Endodermal cell (in vitro differentiated cells): ENCODE results near the gene SHKBP1. TPM values are rescaled to one million over a fixed set of nuclear protein-coding genes. Genes with fewer than 3 reads are reported as not detected.

Experiments
- DNase-seq: peaks from one replicate; pipeline ENCODE4 v3.0.0-alpha.2; 2017
- H3K27ac ChIP-seq: 2 replicates; pipeline ENCODE4 v1.5.1; 2013; ENCODE audit warnings: mild to moderate bottlenecking, low read depth, low read length, moderate library complexity
- H3K27me3 ChIP-seq: 2 replicates; pipeline ENCODE4 v1.6.1; 2013; ENCODE audit warnings: mild to moderate bottlenecking, low read length, moderate library complexity; ENCODE audit not compliant: insufficient read depth, control insufficient read depth, poor library complexity, severe bottlenecking
- H3K36me3 ChIP-seq: 2 replicates; pipeline ENCODE4 v1.7.0; 2013; ENCODE audit warnings: mild to moderate bottlenecking, low read length, moderate library complexity; ENCODE audit not compliant: control insufficient read depth, insufficient read depth
- H3K4me1 ChIP-seq: one replicate; pipeline ENCODE4 v1.7.0; 2013; ENCODE audit warnings: low read length; ENCODE audit not compliant: control insufficient read depth, insufficient read depth
- H3K4me3 ChIP-seq: 2 replicates; pipeline ENCODE4 v1.5.1; 2013; ENCODE audit warnings: mild to moderate bottlenecking, low read length, moderate library complexity
- H3K9ac ChIP-seq: 2 replicates; pipeline ENCODE4 v1.6.1; 2013; ENCODE audit warnings: mild to moderate bottlenecking, low read length, moderate library complexity; ENCODE audit not compliant: poor library complexity, severe bottlenecking; ENCODE audit errors: extremely low read depth
- H3K9me3 ChIP-seq: 2 replicates; pipeline ENCODE4 v1.6.1; 2013; ENCODE audit warnings: mild to moderate bottlenecking, low read length, moderate library complexity; ENCODE audit not compliant: control insufficient read depth
- H3K27ac Mint-ChIP-seq: 2 replicates; pipeline ENCODE4 v1.8.0; 2020; ENCODE audit warnings: mixed read lengths
- H3K27me3 Mint-ChIP-seq: 2 replicates; pipeline ENCODE4 v1.8.0; 2021; ENCODE audit warnings: mild to moderate bottlenecking, mixed read lengths; ENCODE audit not compliant: insufficient read depth
- H3K36me3 Mint-ChIP-seq: 2 replicates; pipeline ENCODE4 v1.8.0; 2020; ENCODE audit warnings: low read depth, mixed read lengths
- H3K4me1 Mint-ChIP-seq: 2 replicates; pipeline ENCODE4 v1.8.0; 2020; ENCODE audit warnings: mixed read lengths
- H3K4me3 Mint-ChIP-seq: 2 replicates; pipeline ENCODE4 v1.8.0; 2020; ENCODE audit warnings: mild to moderate bottlenecking, moderate library complexity, mixed read lengths
- H3K9me3 Mint-ChIP-seq: 2 replicates; pipeline ENCODE4 v1.8.0; 2020; ENCODE audit warnings: mild to moderate bottlenecking, mixed read lengths
- WGBS, 2 experiments: methylation state at CpG; one replicate each; pipeline versions ENCODE4 v1.1.5 to v1.1.7; 2013; ENCODE audit warnings: missing lambda C conversion rate in 2 of 2, mixed read lengths in 1 of 2; ENCODE audit not compliant: insufficient coverage in 1 of 2, insufficient read length in 1 of 2; 5-methylcytosine and 5-hydroxymethylcytosine counted together
- total RNA-seq, 2 donors: library from RNA; stranded (reverse); fragmentation: NEBNext Ultra II Directional in 1 of 2; extraction: Animal tissue kit (Norgen Biotek cat#: 25700) in 1 of 2; gene quantifications; 2 replicates in 1 of 2; 3 replicates in 1 of 2; pipeline ENCODE4 v1.2.1, GENCODE V29; 2021
- TF ChIP-seq, protein P1 (sequence below): fragments of 200-600 bp; sonication (generic); conservative IDR thresholded peaks from 2 replicates; pipeline ENCODE4 v1.5.0; 2021; ENCODE audit warnings: antibody characterized with exemption, mild to moderate bottlenecking

Gene SHKBP1
- total RNA-seq, 2 donors from 2014 or later, result 110 TPM

DNA sequence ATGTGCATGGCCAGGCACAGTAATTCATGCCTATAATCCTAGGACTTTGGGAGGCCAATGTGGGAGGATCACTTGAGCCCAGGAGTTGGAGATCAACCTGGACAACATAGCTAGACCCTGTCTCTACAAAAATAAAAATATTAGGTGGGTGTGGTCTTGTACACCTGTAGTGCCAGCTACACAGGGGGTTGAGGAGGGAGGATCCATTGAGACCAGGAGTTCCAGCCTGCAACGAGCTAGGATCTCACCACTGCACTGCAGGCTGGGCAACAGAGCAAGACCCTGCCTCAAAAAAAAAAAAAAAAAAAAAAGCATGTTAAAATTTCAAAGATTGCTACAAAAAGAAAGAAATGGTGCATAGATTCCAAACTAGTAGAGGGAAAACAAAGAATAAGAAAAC lies 61.7 kb downstream of the SHKBP1 start:
- DNase-seq, result no peak
- Mint-ChIP-seq H3K36me3 (no peaks in the 10 kb centered on the region), H3K4me3 (no peak overlapping the region), H3K27me3 (peaks cover 20% of the 10 kb centered on the region), H3K27ac (no peak overlapping the region), H3K4me1 (peaks cover 13% of the 10 kb centered on the region), H3K9me3 (no peaks in the 10 kb centered on the region)
- H3K36me3 ChIP-seq, result no peaks in the 10 kb centered on the region
- 100% methylated on average over 1 of the region's 1 CpG; no CpG with 5 or more reads in 1 of the 2 experiments for WGBS, 2 experiments
- no peaks in the 10 kb centered on the region for H3K9me3 ChIP-seq
- TF ChIP-seq, protein P1, sequence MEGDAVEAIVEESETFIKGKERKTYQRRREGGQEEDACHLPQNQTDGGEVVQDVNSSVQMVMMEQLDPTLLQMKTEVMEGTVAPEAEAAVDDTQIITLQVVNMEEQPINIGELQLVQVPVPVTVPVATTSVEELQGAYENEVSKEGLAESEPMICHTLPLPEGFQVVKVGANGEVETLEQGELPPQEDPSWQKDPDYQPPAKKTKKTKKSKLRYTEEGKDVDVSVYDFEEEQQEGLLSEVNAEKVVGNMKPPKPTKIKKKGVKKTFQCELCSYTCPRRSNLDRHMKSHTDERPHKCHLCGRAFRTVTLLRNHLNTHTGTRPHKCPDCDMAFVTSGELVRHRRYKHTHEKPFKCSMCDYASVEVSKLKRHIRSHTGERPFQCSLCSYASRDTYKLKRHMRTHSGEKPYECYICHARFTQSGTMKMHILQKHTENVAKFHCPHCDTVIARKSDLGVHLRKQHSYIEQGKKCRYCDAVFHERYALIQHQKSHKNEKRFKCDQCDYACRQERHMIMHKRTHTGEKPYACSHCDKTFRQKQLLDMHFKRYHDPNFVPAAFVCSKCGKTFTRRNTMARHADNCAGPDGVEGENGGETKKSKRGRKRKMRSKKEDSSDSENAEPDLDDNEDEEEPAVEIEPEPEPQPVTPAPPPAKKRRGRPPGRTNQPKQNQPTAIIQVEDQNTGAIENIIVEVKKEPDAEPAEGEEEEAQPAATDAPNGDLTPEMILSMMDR, result no peak
- no peak overlapping the region for H3K9ac ChIP-seq
- H3K4me3 ChIP-seq, result no peak overlapping the region
- H3K27me3 ChIP-seq, result peaks cover 12% of the 10 kb centered on the region
- H3K27ac ChIP-seq, result no peak overlapping the region
- H3K4me1 ChIP-seq, result peaks cover 6% of the 10 kb centered on the region

DNA sequence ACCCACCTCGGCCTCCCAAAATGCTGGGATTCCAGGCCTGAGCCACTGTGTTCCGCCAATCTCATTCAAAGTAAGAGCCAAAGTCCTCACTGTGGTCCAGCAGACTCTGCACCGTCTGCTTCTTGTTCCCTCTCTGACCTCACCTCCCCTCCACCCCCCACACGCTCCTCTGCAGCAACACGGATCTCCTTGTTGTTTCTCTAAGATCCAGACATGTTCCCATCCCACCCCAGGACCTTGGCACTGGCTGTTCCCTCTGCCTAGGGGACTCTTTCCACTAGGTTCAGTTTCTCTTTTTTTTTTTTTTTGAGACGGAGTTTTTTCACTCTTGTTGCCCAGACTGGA lies 62.9 kb downstream of the SHKBP1 start:
- no peak overlapping the region for H3K27ac ChIP-seq
- H3K27ac Mint-ChIP-seq, result no peak overlapping the region
- H3K36me3 ChIP-seq, result no peaks in the 10 kb centered on the region
- no peaks in the 10 kb centered on the region for H3K4me1 ChIP-seq
- H3K9ac ChIP-seq, result no peak overlapping the region
- H3K4me1 Mint-ChIP-seq, result peaks cover 6% of the 10 kb centered on the region
- TF ChIP-seq, protein P1, result no peak
- no peak for DNase-seq
- no peaks in the 10 kb centered on the region for H3K36me3 Mint-ChIP-seq
- peaks cover 12% of the 10 kb centered on the region for H3K27me3 ChIP-seq
- no peak overlapping the region for H3K4me3 Mint-ChIP-seq
- no peaks in the 10 kb centered on the region for H3K9me3 Mint-ChIP-seq
- WGBS, 2 experiments, result 90 to 91% methylated on average over 2 to 6 of the region's 6 CpGs
- H3K27me3 Mint-ChIP-seq, result peaks cover 17% of the 10 kb centered on the region
- H3K4me3 ChIP-seq, result no peak overlapping the region
- H3K9me3 ChIP-seq, result no peaks in the 10 kb centered on the region

DNA sequence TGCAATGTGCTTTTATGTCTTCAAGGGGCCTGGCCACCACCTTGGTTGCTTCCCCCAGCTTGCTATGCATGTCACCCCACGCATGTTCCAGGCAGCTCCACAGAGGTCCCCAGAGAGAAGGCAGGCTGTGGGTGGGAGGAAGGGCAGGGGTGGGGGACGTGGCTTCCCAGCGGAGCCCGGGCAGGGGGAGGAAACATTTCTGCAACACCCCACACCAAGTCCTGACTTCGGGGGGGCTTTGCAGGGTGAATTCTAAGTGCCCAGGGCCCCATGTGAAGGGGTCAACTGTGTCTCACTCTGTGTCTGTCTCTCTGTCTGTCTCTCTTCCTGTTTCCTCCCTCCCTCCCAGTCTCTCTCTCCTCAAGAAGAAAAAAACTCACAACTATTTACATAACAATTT lies 64.1 kb downstream of the SHKBP1 start:
- Mint-ChIP-seq H3K4me3 (no peak overlapping the region), H3K9me3 (no peaks in the 10 kb centered on the region), H3K27ac (no peak overlapping the region), H3K36me3 (no peaks in the 10 kb centered on the region), H3K27me3 (peaks cover 9% of the 10 kb centered on the region), H3K4me1 (peaks cover 6% of the 10 kb centered on the region)
- DNase-seq, result no peak
- H3K9me3 ChIP-seq, result no peaks in the 10 kb centered on the region
- H3K4me1 ChIP-seq, result no peaks in the 10 kb centered on the region
- H3K9ac ChIP-seq, result no peak overlapping the region
- TF ChIP-seq, protein P1, result no peak
- H3K36me3 ChIP-seq, result no peaks in the 10 kb centered on the region
- H3K4me3 ChIP-seq, result no peak overlapping the region
- peaks cover 4% of the 10 kb centered on the region for H3K27me3 ChIP-seq
- 64% methylated on average over 5 of the region's 5 CpGs; no CpG with 5 or more reads in 1 of the 2 experiments for WGBS, 2 experiments
- no peak overlapping the region for H3K27ac ChIP-seq

Other genes starting within 250 kb of the SHKBP1 start
- 10 to 100 TPM; 15.6 to 18.1 TPM for gene C19orf47, start 228.5 kb upstream of the SHKBP1 start, total RNA-seq
- 100 to 1,000 TPM; 177 to 240 TPM for gene PLD3, start 228.2 kb upstream of the SHKBP1 start, total RNA-seq
- gene HIPK4, start 186.7 kb upstream of the SHKBP1 start, total RNA-seq, result under 1 TPM in 1 of 2 donors, not detected in 1; 0.31 TPM
- 1 to 10 TPM; 3.3 to 6.4 TPM for gene PRX, start 163.5 kb upstream of the SHKBP1 start, total RNA-seq
- 1 to 10 TPM; 4.0 to 4.5 TPM for gene SERTAD1, start 150.9 kb upstream of the SHKBP1 start, total RNA-seq
- 10 to 100 TPM; 47.7 to 62.6 TPM for gene SERTAD3, start 132.5 kb upstream of the SHKBP1 start, total RNA-seq
- gene BLVRB, start 111.1 kb upstream of the SHKBP1 start, total RNA-seq, result 10 to 100 TPM; 24.7 to 41.0 TPM
- 1 to 10 TPM in 1 of 2 donors, under 1 TPM in 1; 0.79 to 2.0 TPM for gene SPTBN4, start 109.9 kb upstream of the SHKBP1 start, total RNA-seq
- gene LTBP4, start 24.5 kb downstream of the SHKBP1 start, total RNA-seq, result 100 to 1,000 TPM; 104 to 133 TPM
- 10 to 100 TPM; 32.7 to 46.9 TPM for gene NUMBL, start 113.8 kb downstream of the SHKBP1 start, total RNA-seq
- gene COQ8B, start 140.0 kb downstream of the SHKBP1 start, total RNA-seq, result 10 to 100 TPM; 45.6 to 49.8 TPM
- gene ITPKC, start 140.2 kb downstream of the SHKBP1 start, total RNA-seq, result 10 to 100 TPM in 1 of 2 donors, 1 to 10 TPM in 1; 9.9 to 11.1 TPM
- 10 to 100 TPM; 26.0 to 34.3 TPM for gene ACTMAP, start 173.6 kb downstream of the SHKBP1 start, total RNA-seq
- gene SNRPA, start 174.3 kb downstream of the SHKBP1 start, total RNA-seq, result 100 to 1,000 TPM; 160 to 199 TPM
- gene MIA, start 198.6 kb downstream of the SHKBP1 start, total RNA-seq, result not detected
- 10 to 100 TPM; 29.2 to 34.1 TPM for gene RAB4B, start 201.4 kb downstream of the SHKBP1 start, total RNA-seq
- gene EGLN2, start 222.3 kb downstream of the SHKBP1 start, total RNA-seq, result 10 to 100 TPM; 87.4 to 99.8 TPM